Activated naive CD4-positive, alpha-beta T cell (primary cell): ENCODE data around the gene NABP2.
A peak's percentile ranks its signal among the peaks of the same experiment; 100 is the strongest.
"Not testable (repeated sequence)": the region's sequence is repeated elsewhere in the genome, so short reads cannot be mapped to it uniquely, and the experiment has no call there.

Experiments
- DNase-seq, 4 experiments: peaks; one replicate each; lab custom pipeline; 2025; lab: John Stamatoyannopoulos, UW

Gene NABP2

GRCh38 chr12:56247923-56248322 lies 23.8 kb downstream of the NABP2 start:
- no peak for DNase-seq

- no peak for DNase-seq
Observed at GRCh38 chr12:56248711-56249110, 24.6 kb downstream of the NABP2 start.

GRCh38 chr12:56252649-56253048 lies 28.5 kb downstream of the NABP2 start:
- no peak for DNase-seq

- no peak for DNase-seq
Observed at GRCh38 chr12:56253091-56253490, 28.9 kb downstream of the NABP2 start.

- DNase-seq = no peak
Observed at GRCh38 chr12:56255671-56256070, 31.5 kb downstream of the NABP2 start.

- DNase-seq = no peak
Observed at GRCh38 chr12:56256326-56256960, 32.3 kb downstream of the NABP2 start.

GRCh38 chr12:56257071-56257470 lies 32.9 kb downstream of the NABP2 start:
- DNase-seq = no peak

- no peak for DNase-seq
Observed at GRCh38 chr12:56257491-56258067, 33.4 kb downstream of the NABP2 start.

GRCh38 chr12:56258068-56258819 lies 34.1 kb downstream of the NABP2 start, which contains the start of gene ANKRD52:
Gene ANKRD52 (minus strand): TSS chr12:56258384. CDS start chr12:56258269, 115 bp downstream.
- DNase-seq = peak; percentile 39 to 79 (median 44)

- no peak for DNase-seq
Observed at GRCh38 chr12:56258820-56259183, 34.7 kb downstream of the NABP2 start.

- DNase-seq = no peak
Observed at GRCh38 chr12:56260380-56260779, 36.2 kb downstream of the NABP2 start.

- DNase-seq = no peak
Observed at GRCh38 chr12:56260921-56261320, 36.8 kb downstream of the NABP2 start.

GRCh38 chr12:56261503-56262232 lies 37.5 kb downstream of the NABP2 start:
- no peak for DNase-seq

GRCh38 chr12:56262955-56263354 lies 38.8 kb downstream of the NABP2 start:
- not testable (repeated sequence) for DNase-seq

GRCh38 chr12:56266068-56266692 lies 42.0 kb downstream of the NABP2 start:
- not testable (repeated sequence) for DNase-seq

GRCh38 chr12:56266693-56267442 lies 42.7 kb downstream of the NABP2 start, which contains the start of gene COQ10A:
Gene COQ10A (plus strand): TSS chr12:56266942. CDS start chr12:56267119, 177 bp downstream.
- DNase-seq = peak; percentile 65 to 83 (median 72)

GRCh38 chr12:56267443-56268071 lies 43.4 kb downstream of the NABP2 start:
- DNase-seq = no peak

GRCh38 chr12:56271031-56271430 lies 46.9 kb downstream of the NABP2 start:
- DNase-seq = no peak

- not testable (repeated sequence) for DNase-seq
Observed at GRCh38 chr12:56272468-56272867, 48.3 kb downstream of the NABP2 start.

GRCh38 chr12:56274299-56274698 lies 50.2 kb downstream of the NABP2 start:
- DNase-seq = no peak

- DNase-seq = no peak
Observed at GRCh38 chr12:56278905-56279304, 54.8 kb downstream of the NABP2 start.
